Glomerular visceral epithelial cell (primary cell): ENCODE data around the gene CENPN.

Experiments
- DNase-seq: peaks from one replicate; pipeline ENCODE4 v3.0.0-alpha.2; 2016; ENCODE audit errors: extremely low spot score

The CENPN gene

GRCh38 chr16:80991792-80992430 is 15.1 kb upstream of the CENPN start:
- no peak for DNase-seq

GRCh38 chr16:80992676-80993293 is 14.2 kb upstream of the CENPN start:
- DNase-seq: no peak

GRCh38 chr16:80993307-80993706 is 13.7 kb upstream of the CENPN start:
- DNase-seq: peak; percentile 56

- no peak for DNase-seq
Observed at GRCh38 chr16:80993834-80994233, 13.2 kb upstream of the CENPN start.

- no peak for DNase-seq
Observed at GRCh38 chr16:80994451-80994850, 12.6 kb upstream of the CENPN start.

- no peak for DNase-seq
Observed at GRCh38 chr16:80996688-80997138, 10.3 kb upstream of the CENPN start.

GRCh38 chr16:80997139-80997798 is 9.7 kb upstream of the CENPN start:
- DNase-seq: peak; percentile 53

- no peak for DNase-seq
Observed at GRCh38 chr16:80997964-80998620, 8.9 kb upstream of the CENPN start.

- no peak for DNase-seq
Observed at GRCh38 chr16:81000873-81001272, 6.1 kb upstream of the CENPN start.

- DNase-seq: no peak
Observed at GRCh38 chr16:81001330-81001729, 5.7 kb upstream of the CENPN start.

GRCh38 chr16:81003064-81003463 is 4.0 kb upstream of the CENPN start:
- DNase-seq: no peak

GRCh38 chr16:81003610-81004460 is 3.2 kb upstream of the CENPN start:
- no peak for DNase-seq

GRCh38 chr16:81004646-81005353 is 2.2 kb upstream of the CENPN start:
- peak; percentile 53 for DNase-seq

GRCh38 chr16:81005610-81006161 is 1.3 kb upstream of the CENPN start:
- no peak for DNase-seq

- DNase-seq: peak; percentile 50
Observed at GRCh38 chr16:81006211-81006812, 702 bp upstream of the CENPN start.

GRCh38 chr16:81008505-81008789 is 1.4 kb downstream of the CENPN start:
- no peak for DNase-seq

- DNase-seq: no peak
Observed at GRCh38 chr16:81012974-81013373, 6.0 kb downstream of the CENPN start.

- no peak for DNase-seq
Observed at GRCh38 chr16:81014672-81015071, 7.7 kb downstream of the CENPN start.

- DNase-seq: no peak
Observed at GRCh38 chr16:81018496-81018895, 11.5 kb downstream of the CENPN start.

- DNase-seq: no peak
Observed at GRCh38 chr16:81026429-81026828, 19.4 kb downstream of the CENPN start.
